Astrocyte (in vitro differentiated cells and primary cell): Measurements from ENCODE around the gene USP48.

ENCODE experiments used
- CTCF ChIP-seq: IDR thresholded peaks from 2 replicates; pipeline ENCODE4 v1.5.1; 2011; ENCODE audit warnings: low read depth, mild to moderate bottlenecking, inconsistent platforms, low read length, moderate library complexity; ENCODE audit not compliant: insufficient read depth
- EZH2 ChIP-seq: IDR thresholded peaks from 2 replicates; pipeline ENCODE4 v1.6.1; 2012; ENCODE audit warnings: mild to moderate bottlenecking, low read length, inconsistent platforms; ENCODE audit not compliant: insufficient read depth

- TF ChIP-seq CTCF, result no peak
- TF ChIP-seq EZH2, result no peak
Observed at GRCh38 chr1:21781815-21782348, 1.1 kb downstream of the USP48 start.
